Caco-2 (cell line): ENCODE data around the gene ASPG. TPM values are rescaled to one million over a fixed set of nuclear protein-coding genes. Genes with fewer than 3 reads are reported as not detected.

Experiments
- BruUV-seq: library from RNA; stranded (reverse); fragments of 400-500 nt; replicated peaks from 2 replicates; lab custom pipeline; 2021; lab: Mats Ljungman, UMichigan
- CTCF ChIA-PET: fragments of 300-600 bp; sonication (Branson Sonifier 250); formaldehyde crosslinking; loops from one replicate; lab custom pipeline; 2022; ENCODE audit warnings: antibody characterized with exemption; lab: Charles Lee
- POLR2A ChIA-PET: fragments of 300-600 bp; sonication (Branson Sonifier 250); formaldehyde crosslinking; loops from one replicate; lab custom pipeline; 2022; ENCODE audit warnings: antibody characterized with exemption; lab: Charles Lee
- DNase-seq, 2 experiments: peaks; one replicate each; pipeline versions ENCODE4 v3.0.0 to v3.0.0-alpha.2; 2020 to 2022
- H3K27me3 ChIP-seq: replicated peaks from 2 replicates; pipeline ENCODE4 v1.6.0; 2011; ENCODE audit warnings: low read length; ENCODE audit not compliant: control insufficient read depth, insufficient read depth
- H3K36me3 ChIP-seq: 2 replicates; pipeline ENCODE4 v1.5.1; 2011; ENCODE audit warnings: low read length; ENCODE audit not compliant: control insufficient read depth, insufficient read depth
- H3K4me1 ChIP-seq: fragments of 250-450 bp; sonication (Bioruptor Pico); 2 replicates; pipeline ENCODE4 v1.5.1; 2020; ENCODE audit warnings: mild to moderate bottlenecking
- H3K4me3 ChIP-seq: 2 replicates; pipeline ENCODE4 v1.5.1; 2011; ENCODE audit warnings: low read depth, mild to moderate bottlenecking, control low read depth, low read length
- H3K9me3 ChIP-seq: fragments of 250-450 bp; sonication (Bioruptor Pico); 2 replicates; pipeline ENCODE4 v1.5.1; 2020; ENCODE audit warnings: mild to moderate bottlenecking, moderate library complexity
- H3K27ac Mint-ChIP-seq: one replicate; pipeline ENCODE4 v1.8.0; 2022; ENCODE audit warnings: mixed read lengths; ENCODE audit not compliant: unreplicated experiment
- H3K27me3 Mint-ChIP-seq: one replicate; pipeline ENCODE4 v1.8.0; 2022; ENCODE audit warnings: mixed read lengths; ENCODE audit not compliant: insufficient read depth, unreplicated experiment
- H3K36me3 Mint-ChIP-seq: one replicate; pipeline ENCODE4 v1.8.0; 2022; ENCODE audit warnings: mild to moderate bottlenecking, mixed read lengths; ENCODE audit not compliant: insufficient read depth, unreplicated experiment
- H3K4me1 Mint-ChIP-seq: one replicate; pipeline ENCODE4 v1.8.0; 2022; ENCODE audit warnings: low read depth, mixed read lengths; ENCODE audit not compliant: unreplicated experiment
- H3K4me3 Mint-ChIP-seq: one replicate; pipeline ENCODE4 v1.8.0; 2022; ENCODE audit warnings: mild to moderate bottlenecking, moderate library complexity, mixed read lengths; ENCODE audit not compliant: unreplicated experiment
- H3K9me3 Mint-ChIP-seq: one replicate; pipeline ENCODE4 v1.8.0; 2022; ENCODE audit warnings: mixed read lengths; ENCODE audit not compliant: unreplicated experiment
- CTCF ChIP-seq, 2 experiments: fragments of 200-600 bp in 1 of 2; IDR thresholded peaks; 1 replicate in 1 of 2; 2 replicates in 1 of 2; pipeline versions ENCODE4 v1.5.1 to v1.8.0; 2011 to 2022; ENCODE audit warnings: antibody characterized with exemption in 1 of 2, control low read depth in 1 of 2, inconsistent platforms in 1 of 2, low read depth in 1 of 2, low read length in 1 of 2, mild to moderate bottlenecking in 1 of 2, moderate library complexity in 1 of 2; ENCODE audit not compliant: insufficient read depth in 1 of 2, severe bottlenecking in 1 of 2, unreplicated experiment in 1 of 2
- intact Hi-C: fragments of 100-400 bp; cut with micrococcal nuclease; formaldehyde crosslinking; loops from one replicate; pipeline ENCODE4 v1.10.0; 2022; ENCODE audit not compliant: unreplicated experiment
- total RNA-seq: library from RNA; stranded (reverse); gene quantifications from 2 replicates; pipeline ENCODE4 v1.2.3, GENCODE V29; 2022

The ASPG gene
- total RNA-seq, 1 experiment from 2014 or later: not detected

- Histone ChIP-seq H3K27me3 (no peaks in the 10 kb centered on the region), H3K4me1 (no peaks in the 10 kb centered on the region), H3K4me3 (no peak overlapping the region), H3K36me3 (no peaks in the 10 kb centered on the region), H3K9me3 (no peaks in the 10 kb centered on the region)
- no peak for TF ChIP-seq CTCF (IDR thresholded peaks at IDR 0.05; ENCODE audit: insufficient read depth in 1 of 2, low read depth in 1 of 2, low read length in 1 of 2, severe bottlenecking in 1 of 2, unreplicated experiment in 1 of 2)
- H3K27ac Mint-ChIP-seq: no peak overlapping the region
- peaks cover 12% of the 10 kb centered on the region for H3K27me3 Mint-ChIP-seq
- DNase-seq: no peak
- no peak overlapping the region for H3K4me3 Mint-ChIP-seq
- ChIA-PET POLR2A (no interaction called here), CTCF (no interaction called here)
- no peaks in the 10 kb centered on the region for H3K36me3 Mint-ChIP-seq
- intact Hi-C loops: no loop called here
- no peaks in the 10 kb centered on the region for H3K9me3 Mint-ChIP-seq
- no TSS peak for BruUV-seq
- H3K4me1 Mint-ChIP-seq: no peaks in the 10 kb centered on the region
Measured at GRCh38 chr14:104148433-104149277, 63.2 kb downstream of the ASPG start.

GRCh38 chr14:104149278-104149595 lies 63.7 kb downstream of the ASPG start:
- no peaks in the 10 kb centered on the region for H3K4me1 ChIP-seq
- intact Hi-C loops: no loop called here
- H3K4me3 ChIP-seq: no peak overlapping the region
- ChIA-PET CTCF (no interaction called here), POLR2A (no interaction called here)
- Mint-ChIP-seq H3K4me3 (no peak overlapping the region), H3K9me3 (no peaks in the 10 kb centered on the region), H3K27ac (no peak overlapping the region), H3K27me3 (peaks cover 12% of the 10 kb centered on the region), H3K4me1 (no peaks in the 10 kb centered on the region), H3K36me3 (no peaks in the 10 kb centered on the region)
- H3K36me3 ChIP-seq: no peaks in the 10 kb centered on the region
- no peaks in the 10 kb centered on the region for H3K9me3 ChIP-seq
- BruUV-seq: no TSS peak
- TF ChIP-seq CTCF (IDR thresholded peaks at IDR 0.05; ENCODE audit: insufficient read depth in 1 of 2, low read depth in 1 of 2, low read length in 1 of 2, severe bottlenecking in 1 of 2, unreplicated experiment in 1 of 2): no peak
- DNase-seq: no peak
- H3K27me3 ChIP-seq: no peaks in the 10 kb centered on the region

GRCh38 chr14:104149617-104150135 lies 64.2 kb downstream of the ASPG start:
- Histone ChIP-seq H3K4me1 (no peaks in the 10 kb centered on the region), H3K4me3 (no peak overlapping the region), H3K27me3 (no peaks in the 10 kb centered on the region), H3K36me3 (no peaks in the 10 kb centered on the region), H3K9me3 (no peaks in the 10 kb centered on the region)
- Mint-ChIP-seq H3K4me3 (no peak overlapping the region), H3K27ac (no peak overlapping the region), H3K9me3 (no peaks in the 10 kb centered on the region), H3K36me3 (no peaks in the 10 kb centered on the region), H3K27me3 (peaks cover 9% of the 10 kb centered on the region), H3K4me1 (no peaks in the 10 kb centered on the region)
- TF ChIP-seq CTCF (IDR thresholded peaks at IDR 0.05; ENCODE audit: insufficient read depth in 1 of 2, low read depth in 1 of 2, low read length in 1 of 2, severe bottlenecking in 1 of 2, unreplicated experiment in 1 of 2): no peak
- ChIA-PET CTCF (no interaction called here), POLR2A (no interaction called here)
- BruUV-seq: no TSS peak
- no peak for DNase-seq
- intact Hi-C loops: no loop called here
